Subcutaneous adipose tissue (tissue), 4 donors: ENCODE data around the gene ACOXL. TPM values are rescaled to one million over a fixed set of nuclear protein-coding genes. Genes with fewer than 3 reads are reported as not detected.

ENCODE experiments used
- CTCF ChIP-seq: fragments of 450-650 bp; IDR thresholded peaks from one replicate; pipeline ENCODE4 v1.5.1; 2016; ENCODE audit warnings: low read depth, mild to moderate bottlenecking, control low read depth, antibody characterized with exemption, moderate library complexity
- total RNA-seq, 4 donors: library from RNA; depleted of rRNA; stranded (reverse); fragments of >200 nt; gene quantifications; one replicate each; pipeline ENCODE4 v1.1.0, GENCODE V29; 2016

Gene ACOXL
- total RNA-seq, 4 donors from 2014 or later: not detected

GRCh38 chr2:110910423-110910822 is 178.1 kb downstream of the ACOXL start:
- TF ChIP-seq CTCF: no peak

- TF ChIP-seq CTCF: no peak
Measured at GRCh38 chr2:110919738-110920137, 187.4 kb downstream of the ACOXL start.

GRCh38 chr2:110925479-110925878 is 193.1 kb downstream of the ACOXL start:
- no peak for TF ChIP-seq CTCF

- TF ChIP-seq CTCF: no peak
Measured at GRCh38 chr2:110927526-110927925, 195.2 kb downstream of the ACOXL start.

GRCh38 chr2:110929528-110929927 is 197.2 kb downstream of the ACOXL start:
- TF ChIP-seq CTCF: no peak

GRCh38 chr2:110931648-110932047 is 199.3 kb downstream of the ACOXL start:
- no peak for TF ChIP-seq CTCF

- no peak for TF ChIP-seq CTCF
Measured at GRCh38 chr2:110933420-110933819, 201.0 kb downstream of the ACOXL start.

GRCh38 chr2:110934948-110935347 is 202.6 kb downstream of the ACOXL start:
- no peak for TF ChIP-seq CTCF
